Measurements from ENCODE around the gene CDK6. TPM values are rescaled to one million over a fixed set of nuclear protein-coding genes. Genes with fewer than 3 reads are reported as not detected.

Gene CDK6
- total RNA-seq, 2 donors from 2014 or later: 13.6 to 39.9 TPM

GRCh38 chr7:92755680-92756079 lies 80.7 kb downstream of the CDK6 start:
- Histone ChIP-seq H3K9me3 (no peaks in the 10 kb centered on the region), H3K27me3 (replicated peaks; ENCODE audit: insufficient read depth) (no peaks in the 10 kb centered on the region), H3K4me1 (replicated peaks) (no peaks in the 10 kb centered on the region), H3K36me3 (no peaks in the 10 kb centered on the region), H3K4me3 (no peak overlapping the region), H3K27ac (no peak overlapping the region)
- no peak for DNase-seq (ENCODE audit: low spot score)
- TF ChIP-seq POLR2A (IDR thresholded peaks at IDR 0.05) (no peak), POLR2AphosphoS5 (IDR thresholded peaks at IDR 0.05) (no peak), CTCF (IDR thresholded peaks at IDR 0.05) (no peak)
- intact Hi-C loops (cut with DNase I): no loop called here
- WGBS: 59% methylated on average over 4 of the region's 4 CpGs

- Histone ChIP-seq H3K4me3 (no peak overlapping the region), H3K9me3 (no peaks in the 10 kb centered on the region), H3K27me3 (replicated peaks; ENCODE audit: insufficient read depth) (no peaks in the 10 kb centered on the region), H3K36me3 (no peaks in the 10 kb centered on the region), H3K4me1 (replicated peaks) (no peaks in the 10 kb centered on the region), H3K27ac (no peak overlapping the region)
- no peak for DNase-seq (ENCODE audit: low spot score)
- TF ChIP-seq POLR2A (IDR thresholded peaks at IDR 0.05) (no peak), CTCF (IDR thresholded peaks at IDR 0.05) (no peak), POLR2AphosphoS5 (IDR thresholded peaks at IDR 0.05) (no peak)
- 48% methylated on average over 9 of the region's 9 CpGs for WGBS
- intact Hi-C loops (cut with DNase I): no loop called here
Observed at GRCh38 chr7:92754919-92755581, 81.3 kb downstream of the CDK6 start.

- no peaks in the 10 kb centered on the region for H3K27me3 ChIP-seq (replicated peaks; ENCODE audit: insufficient read depth)
- no peaks in the 10 kb centered on the region for H3K9me3 ChIP-seq
- no peak for TF ChIP-seq POLR2A (IDR thresholded peaks at IDR 0.05)
- no peak for TF ChIP-seq POLR2AphosphoS5 (IDR thresholded peaks at IDR 0.05)
- no peak for TF ChIP-seq CTCF (IDR thresholded peaks at IDR 0.05)
- no peaks in the 10 kb centered on the region for H3K4me1 ChIP-seq (replicated peaks)
- intact Hi-C loops (cut with DNase I): no loop called here
- DNase-seq (ENCODE audit: low spot score): no peak
- 91% methylated on average over 3 of the region's 3 CpGs for WGBS
- no peak overlapping the region for H3K27ac ChIP-seq
- H3K36me3 ChIP-seq: no peaks in the 10 kb centered on the region
- no peak overlapping the region for H3K4me3 ChIP-seq
Observed at GRCh38 chr7:92753614-92754013, 82.8 kb downstream of the CDK6 start.

- Histone ChIP-seq H3K36me3 (no peaks in the 10 kb centered on the region), H3K27me3 (replicated peaks; ENCODE audit: insufficient read depth) (no peaks in the 10 kb centered on the region), H3K27ac (no peak overlapping the region), H3K4me1 (replicated peaks) (no peaks in the 10 kb centered on the region), H3K9me3 (no peaks in the 10 kb centered on the region), H3K4me3 (no peak overlapping the region)
- WGBS: 91% methylated on average over 4 of the region's 4 CpGs
- intact Hi-C loops (cut with DNase I): no loop called here
- TF ChIP-seq CTCF (IDR thresholded peaks at IDR 0.05) (no peak), POLR2AphosphoS5 (IDR thresholded peaks at IDR 0.05) (no peak), POLR2A (IDR thresholded peaks at IDR 0.05) (no peak)
- no peak for DNase-seq (ENCODE audit: low spot score)
Observed at GRCh38 chr7:92751902-92752901, 84.2 kb downstream of the CDK6 start.

Data from prostate gland (tissue), 2 donors.